ENCODE data around the gene TTC1.

DNA sequence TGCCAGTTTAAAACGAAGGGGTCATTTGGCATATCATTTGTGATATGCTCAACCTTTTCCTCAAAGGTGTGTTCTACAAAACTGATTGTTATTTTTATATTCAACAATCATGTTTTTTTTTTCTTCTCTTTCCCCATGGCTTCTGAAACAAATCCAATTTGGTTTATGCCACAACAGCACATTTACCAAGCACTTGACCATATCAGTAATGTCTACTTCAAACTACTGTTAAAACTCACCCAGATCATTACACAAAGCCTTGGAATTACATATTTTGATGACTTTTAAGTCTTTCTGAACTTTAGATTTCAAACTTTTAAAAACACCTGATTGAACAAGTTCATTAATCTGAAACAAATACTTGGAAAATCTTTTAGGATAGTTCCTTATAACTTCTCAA, 81.1 kb downstream of the TTC1 start:
- no peak for TF ChIP-seq CTCF (conservative IDR thresholded peaks at IDR 0.05)
- TF ChIP-seq ZFX (IDR thresholded peaks at IDR 0.05) = no peak

Data from C4-2B (cell line).